GM18505 (cell line): Measurements from ENCODE around the gene ACP1.

ENCODE experiments used
- ATAC-seq: cut with Tn5 transposase; IDR thresholded peaks from one replicate; pipeline ENCODE4 v1.9.1; 2021; ENCODE audit not compliant: unreplicated experiment
- POLR2A ChIP-seq: IDR thresholded peaks from 4 replicates; pipeline ENCODE4 v1.6.1; 2011; ENCODE audit warnings: borderline replicate concordance; ENCODE audit not compliant: insufficient read depth, insufficient read length; ENCODE audit errors: extremely low read depth

Gene ACP1

DNA sequence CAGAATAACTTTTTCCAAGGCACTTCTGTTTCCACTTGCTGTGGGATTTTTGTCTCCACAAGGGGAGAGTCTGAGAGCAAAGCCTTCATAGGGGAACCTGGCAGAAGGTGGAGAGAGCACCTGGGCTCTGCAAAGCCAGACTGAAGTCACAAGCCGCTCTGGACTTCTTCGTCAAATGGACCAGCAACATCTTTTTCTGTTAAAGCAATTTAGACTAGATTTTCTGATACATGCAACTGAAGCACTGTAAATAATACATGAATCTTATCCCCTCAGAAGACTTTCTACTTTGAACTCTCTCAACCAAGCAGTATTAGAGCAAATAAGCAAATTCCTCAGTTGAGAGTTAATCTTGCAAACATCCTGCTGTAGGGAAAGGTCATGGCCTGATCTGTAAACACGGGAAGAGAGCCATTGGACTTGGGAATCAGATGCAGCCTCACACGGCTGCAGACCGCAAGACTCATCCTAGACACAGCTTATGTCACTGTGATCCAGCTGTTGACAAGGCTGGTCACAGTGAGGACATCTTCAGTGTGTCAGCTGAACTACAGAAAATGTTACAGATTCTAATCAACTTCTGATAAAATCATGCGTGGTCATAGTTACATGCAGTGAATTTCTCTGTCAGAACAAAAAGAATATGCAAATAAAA is 4.1 kb upstream of the ACP1 start:
- TF ChIP-seq POLR2A = no peak
- ATAC-seq = no peak

DNA sequence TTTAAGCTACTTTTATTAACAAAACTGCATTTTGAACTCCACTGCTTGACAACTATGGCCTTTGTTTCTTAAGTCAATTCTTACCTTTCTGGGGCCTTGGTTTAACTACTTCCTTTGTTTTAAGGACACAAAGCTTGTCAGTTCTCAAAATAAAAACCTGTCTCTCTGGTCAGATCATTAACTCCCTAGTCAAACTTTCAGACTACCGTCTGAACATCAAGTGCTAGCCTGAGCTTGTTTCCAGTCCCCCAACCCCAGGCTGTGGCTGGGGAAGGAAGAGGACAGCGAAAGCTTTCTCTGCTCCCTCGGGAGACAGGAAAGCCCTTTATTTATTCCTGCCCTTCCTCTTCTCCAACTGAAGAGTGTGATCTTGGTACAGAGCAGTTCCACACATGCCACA is 2.6 kb upstream of the ACP1 start:
- no peak for TF ChIP-seq POLR2A
- ATAC-seq = no peak

DNA sequence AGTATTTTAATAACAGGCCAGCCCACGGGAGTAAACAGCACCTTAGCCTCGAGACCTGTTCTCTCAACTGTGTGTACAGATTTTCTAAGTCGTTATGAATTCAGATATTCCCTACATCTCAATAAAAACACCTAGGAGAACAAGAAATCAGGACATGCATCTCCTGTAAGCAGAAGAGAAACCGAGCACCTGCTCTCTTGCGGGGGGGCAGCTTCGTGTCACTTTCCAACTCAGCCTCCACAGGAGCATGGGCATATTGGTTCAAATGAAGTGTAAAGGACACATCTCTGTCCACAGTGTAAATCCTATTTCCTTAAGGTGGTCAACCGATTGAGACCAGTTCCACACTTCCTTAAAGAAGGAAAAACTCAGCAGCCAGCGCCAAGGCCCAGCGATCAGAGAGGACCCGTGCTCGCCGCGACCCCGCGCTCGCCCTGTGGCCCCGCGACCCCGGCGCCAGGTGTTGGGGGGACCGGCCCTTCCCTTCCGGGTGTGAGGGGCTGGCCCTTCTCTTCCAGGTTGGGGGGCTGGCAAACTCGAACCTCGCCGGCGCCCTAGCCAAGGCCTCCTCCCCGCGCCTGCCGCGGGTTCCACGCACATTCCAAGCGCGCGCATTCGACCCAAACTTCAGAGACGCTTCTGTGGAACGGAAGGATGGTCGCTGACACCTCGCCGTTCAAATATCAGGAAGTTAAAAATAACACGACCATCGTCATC is 1.6 kb upstream of the ACP1 start:
- no peak for ATAC-seq
- TF ChIP-seq POLR2A = no peak

- peak; percentile 48 for TF ChIP-seq POLR2A
- ATAC-seq = peak; percentile 32
Observed at GRCh38 chr2:263774-264492, 814 bp upstream of the ACP1 start, which contains the start of gene SH3YL1. SH3YL1 (minus strand) TSS chr2:264032; CDS start chr2:263984, 48 bp downstream.

- no peak for TF ChIP-seq POLR2A
- no peak for ATAC-seq
Observed at GRCh38 chr2:268323-268722, 3.6 kb downstream of the ACP1 start.

DNA sequence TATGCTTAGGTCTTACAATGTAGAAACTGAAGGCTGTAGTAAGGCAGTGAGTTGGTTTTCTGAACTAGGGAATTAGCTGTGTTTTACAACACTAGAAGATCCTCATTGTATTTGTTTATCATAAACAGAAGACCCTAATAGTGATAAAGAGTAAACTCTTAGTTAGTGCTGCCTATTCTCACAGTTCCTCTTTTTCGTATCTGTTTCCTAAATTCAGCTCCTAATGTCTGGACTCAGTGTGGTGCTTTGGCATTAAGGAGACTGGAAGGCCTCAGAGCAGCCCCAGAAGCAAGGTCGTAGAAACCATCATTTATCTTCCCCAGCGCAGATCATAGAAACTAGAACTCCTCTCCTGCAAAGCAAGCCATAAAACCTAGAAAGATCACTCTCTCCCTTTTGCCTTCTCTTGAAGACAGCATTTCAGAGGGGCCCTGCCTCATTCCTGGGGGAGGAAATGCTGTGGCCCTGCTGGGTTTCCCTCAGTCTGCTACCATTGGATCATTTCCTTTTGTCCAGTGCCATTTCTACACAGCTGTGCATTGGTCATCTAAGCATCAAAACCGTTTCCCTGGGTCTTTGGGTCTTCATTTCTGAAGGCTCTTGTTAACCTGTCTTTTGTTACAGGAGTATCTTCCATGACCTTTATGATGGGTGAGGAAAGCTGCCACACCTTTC is 4.7 kb downstream of the ACP1 start:
- TF ChIP-seq POLR2A = no peak
- ATAC-seq = no peak

GRCh38 chr2:270861-271260 is 6.1 kb downstream of the ACP1 start:
- TF ChIP-seq POLR2A = no peak
- ATAC-seq = no peak

DNA sequence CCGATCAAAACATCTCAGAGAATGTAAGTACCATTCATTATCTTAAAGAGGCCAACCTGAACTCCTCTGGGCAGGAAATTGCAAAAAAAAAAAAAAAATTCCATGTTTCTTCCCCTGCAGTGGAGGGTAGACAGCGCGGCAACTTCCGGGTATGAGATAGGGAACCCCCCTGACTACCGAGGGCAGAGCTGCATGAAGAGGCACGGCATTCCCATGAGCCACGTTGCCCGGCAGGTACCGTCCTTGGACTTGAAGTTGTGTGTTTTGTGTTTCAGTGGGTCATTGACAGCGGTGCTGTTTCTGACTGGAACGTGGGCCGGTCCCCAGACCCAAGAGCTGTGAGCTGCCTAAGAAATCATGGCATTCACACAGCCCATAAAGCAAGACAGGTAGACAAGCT is 7.2 kb downstream of the ACP1 start:
- ATAC-seq = no peak
- no peak for TF ChIP-seq POLR2A

DNA sequence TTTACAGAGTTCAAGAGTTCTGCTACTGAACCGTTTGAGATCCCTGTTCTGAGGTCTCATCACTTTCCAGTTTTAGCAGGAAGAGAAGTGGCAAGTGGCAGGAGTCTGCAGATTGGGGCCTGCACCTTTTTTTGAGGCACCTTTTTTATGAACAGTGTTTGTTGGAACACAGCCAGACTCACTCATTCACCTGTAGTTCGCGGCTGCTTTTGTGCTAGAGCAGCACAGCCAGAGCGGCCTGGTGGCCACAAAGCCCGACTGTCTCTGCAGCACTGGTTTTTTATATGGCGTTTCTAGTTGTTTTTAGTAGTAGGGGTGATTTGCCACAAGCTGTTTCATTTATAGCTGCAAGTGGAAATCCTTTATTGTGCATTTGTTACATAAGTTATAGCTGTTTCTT is 8.6 kb downstream of the ACP1 start:
- TF ChIP-seq POLR2A = no peak
- ATAC-seq = no peak

DNA sequence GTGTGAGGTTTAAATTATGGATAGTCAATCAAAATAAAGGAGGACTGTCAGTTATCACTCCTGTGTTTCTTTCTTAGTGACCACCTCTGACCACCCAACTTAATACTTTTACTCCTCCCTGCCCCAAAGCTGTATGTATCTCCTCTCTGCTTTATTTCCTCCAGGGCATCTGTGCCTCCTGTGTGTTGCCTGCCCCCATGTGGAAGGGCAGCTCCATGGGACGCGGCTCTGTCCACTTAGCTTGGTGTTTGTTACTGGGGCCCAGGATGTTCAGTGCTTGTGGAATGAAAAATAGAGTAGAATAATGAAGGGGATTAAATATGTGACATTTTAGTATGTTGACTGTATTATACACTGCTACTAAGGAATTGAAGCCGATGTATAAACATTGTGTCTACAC is 9.8 kb downstream of the ACP1 start:
- TF ChIP-seq POLR2A = no peak
- ATAC-seq = no peak

- peak; percentile 97 for ATAC-seq
Observed at GRCh38 chr2:275466-275865, 10.7 kb downstream of the ACP1 start.

DNA sequence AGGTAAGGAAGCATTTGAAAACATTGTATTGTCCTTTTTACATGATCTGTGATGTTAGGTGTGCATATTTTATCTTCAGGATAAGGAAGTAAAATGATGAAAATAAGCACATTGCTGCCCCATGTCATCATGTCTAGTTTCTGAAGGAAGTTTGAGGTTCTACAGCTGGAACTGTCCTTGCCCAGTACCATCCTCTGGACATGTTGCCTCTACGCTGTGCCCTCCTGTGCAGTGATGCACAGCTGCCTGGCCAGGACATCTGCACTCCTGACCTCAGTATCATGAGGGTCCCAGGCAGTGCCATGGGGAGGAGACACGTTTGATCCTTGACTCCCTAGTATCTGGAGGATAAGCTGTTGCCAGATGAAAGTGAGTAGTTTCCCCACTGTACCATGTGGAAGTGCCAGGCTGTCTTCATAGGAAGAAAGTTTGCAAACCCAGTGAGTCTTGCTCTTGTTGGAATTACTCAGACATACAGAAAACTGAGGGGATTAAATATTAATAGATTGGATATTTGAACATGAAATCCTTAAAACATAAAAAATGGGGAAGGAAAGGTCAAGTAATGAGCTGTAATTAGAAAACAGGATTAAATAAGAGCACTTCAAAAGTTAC is 13.7 kb downstream of the ACP1 start:
- no peak for ATAC-seq
- TF ChIP-seq POLR2A = no peak

More at GRCh38 chr2:275466-275865, 10.7 kb downstream of the ACP1 start:
- TF ChIP-seq POLR2A = no peak

DNA sequence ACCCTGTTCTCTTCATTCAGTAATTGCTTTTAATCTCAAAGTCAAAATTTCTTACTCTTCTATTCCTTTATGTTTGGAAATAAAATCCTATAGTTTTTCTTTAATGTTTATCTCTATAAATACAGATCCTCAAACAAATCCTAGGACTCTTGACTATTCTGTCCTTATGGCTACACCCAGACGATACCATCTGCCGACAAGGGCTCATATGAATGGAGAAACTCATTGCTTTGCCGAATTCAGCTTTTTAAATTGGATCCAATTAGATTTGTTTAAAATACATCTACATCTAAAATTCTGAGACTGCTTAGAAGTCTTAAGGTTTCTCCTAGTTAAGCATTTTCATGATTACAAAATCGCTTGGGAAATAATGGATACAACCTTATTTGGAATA is 14.2 kb downstream of the ACP1 start:
- no peak for ATAC-seq
- TF ChIP-seq POLR2A = no peak

DNA sequence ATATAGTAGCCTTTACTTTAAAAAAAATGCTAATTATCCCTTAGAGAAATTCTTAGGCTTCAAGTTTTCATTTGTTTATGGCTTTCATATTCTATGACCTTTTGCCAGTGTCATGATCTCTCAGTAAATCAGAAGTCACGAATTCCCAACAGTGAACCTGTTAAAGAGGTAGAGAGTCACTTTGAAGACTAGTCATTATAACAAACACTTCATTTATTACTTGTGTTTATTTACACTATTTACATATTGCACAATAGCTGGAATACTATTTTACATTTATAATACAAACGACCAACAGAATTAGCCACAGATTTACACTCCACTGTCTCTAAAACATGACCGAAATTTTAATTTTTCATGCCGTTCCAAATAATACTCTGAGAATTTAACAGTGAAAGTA is 14.6 kb downstream of the ACP1 start:
- no peak for ATAC-seq
- TF ChIP-seq POLR2A = no peak
